HTR-8/SVneo (cell line): ENCODE measurements around the gene CAMTA1.
"Not testable (repeated sequence)": the region's sequence is repeated elsewhere in the genome, so short reads cannot be mapped to it uniquely, and the experiment has no call there.

Source experiments
- DNase-seq: peaks from one replicate; pipeline ENCODE4 v3.0.0; 2011; ENCODE audit warnings: low spot score, mixed read lengths; ENCODE audit not compliant: insufficient read length
- FAIRE-seq: peaks from 2 replicates; lab custom pipeline; 2011; peaks lifted over from hg19 to GRCh38; lab: Jason Lieb, UNC

The CAMTA1 gene

GRCh38 chr1:7707527-7707926 lies 922.3 kb downstream of the CAMTA1 start:
- FAIRE-seq (no peak), DNase-seq (no peak)

- not testable (repeated sequence) for DNase-seq, FAIRE-seq
These were observed 922.8 kb downstream of the CAMTA1 start for GRCh38 chr1:7708065-7708464.

GRCh38 chr1:7710859-7711258 lies 925.6 kb downstream of the CAMTA1 start:
- no peak for FAIRE-seq

GRCh38 chr1:7712731-7713323 lies 927.6 kb downstream of the CAMTA1 start:
- FAIRE-seq (no peak), DNase-seq (no peak)

More at GRCh38 chr1:7710859-7711258, 925.6 kb downstream of the CAMTA1 start:
- no peak for DNase-seq

- no peak for DNase-seq
These were observed 931.3 kb downstream of the CAMTA1 start for GRCh38 chr1:7716506-7716905.

GRCh38 chr1:7717748-7718368 lies 932.6 kb downstream of the CAMTA1 start:
- DNase-seq (no peak), FAIRE-seq (no peak)

More at GRCh38 chr1:7716506-7716905, 931.3 kb downstream of the CAMTA1 start:
- no peak for FAIRE-seq

- no peak for DNase-seq
- no peak for FAIRE-seq
These were observed 934.3 kb downstream of the CAMTA1 start for GRCh38 chr1:7719468-7720094.

- FAIRE-seq (no peak), DNase-seq (no peak)
These were observed 936.9 kb downstream of the CAMTA1 start for GRCh38 chr1:7721940-7722669.

- FAIRE-seq (no peak), DNase-seq (no peak)
These were observed 937.4 kb downstream of the CAMTA1 start for GRCh38 chr1:7722670-7723012.

- DNase-seq (no peak), FAIRE-seq (no peak)
These were observed 941.4 kb downstream of the CAMTA1 start for GRCh38 chr1:7726623-7727022.

GRCh38 chr1:7727809-7728471 lies 942.7 kb downstream of the CAMTA1 start:
- no peak for DNase-seq
- no peak for FAIRE-seq

GRCh38 chr1:7729761-7730160 lies 944.5 kb downstream of the CAMTA1 start:
- FAIRE-seq, result peak; percentile 33
- DNase-seq, result no peak

- FAIRE-seq, result no peak
- DNase-seq, result no peak
These were observed 947.1 kb downstream of the CAMTA1 start for GRCh38 chr1:7732331-7732730.

GRCh38 chr1:7733276-7733675 lies 948.0 kb downstream of the CAMTA1 start:
- no peak for DNase-seq
- no peak for FAIRE-seq

GRCh38 chr1:7738044-7738443 lies 952.8 kb downstream of the CAMTA1 start:
- FAIRE-seq, result no peak
- no peak for DNase-seq

- FAIRE-seq (no peak), DNase-seq (no peak)
These were observed 958.1 kb downstream of the CAMTA1 start for GRCh38 chr1:7743346-7743745.

- no peak for FAIRE-seq
- no peak for DNase-seq
These were observed 959.6 kb downstream of the CAMTA1 start for GRCh38 chr1:7744882-7745281.

GRCh38 chr1:7745783-7746182 lies 960.5 kb downstream of the CAMTA1 start:
- DNase-seq (no peak), FAIRE-seq (no peak)

- FAIRE-seq, result no peak
- DNase-seq, result no peak
These were observed 962.4 kb downstream of the CAMTA1 start for GRCh38 chr1:7747605-7748004.

GRCh38 chr1:7749126-7749525 lies 963.9 kb downstream of the CAMTA1 start:
- FAIRE-seq (no peak), DNase-seq (no peak)

GRCh38 chr1:7751174-7751573 lies 965.9 kb downstream of the CAMTA1 start:
- no peak for FAIRE-seq

More at GRCh38 chr1:7751174-7751573, 965.9 kb downstream of the CAMTA1 start:
- DNase-seq, result no peak
